Endothelial cell of umbilical vein (primary cell): ENCODE measurements around the gene MFAP2. TPM values are rescaled to one million over a fixed set of nuclear protein-coding genes. Genes with fewer than 3 reads are reported as not detected.

ENCODE experiments used
- BruUV-seq: library from RNA; stranded (reverse); fragments of 400-500 nt; replicated peaks from 2 replicates; lab custom pipeline; 2021; lab: Mats Ljungman, UMichigan
- CTCF ChIA-PET: fragments of 300-600, 350-600 bp; sonication (Branson Sonifier 250); formaldehyde crosslinking; loops from one replicate; lab custom pipeline; 2021; ENCODE audit warnings: antibody characterized with exemption, inconsistent platforms; lab: Charles Lee
- POLR2A ChIA-PET: fragments of 300-600, 350-600 bp; sonication (Branson Sonifier 250); formaldehyde crosslinking; loops from one replicate; lab custom pipeline; 2021; ENCODE audit warnings: antibody characterized with exemption, inconsistent platforms; lab: Charles Lee
- DNase-seq: peaks from one replicate; pipeline ENCODE4 v3.0.0-alpha.2; 2011; ENCODE audit warnings: low read depth, low spot score
- FAIRE-seq: peaks from 2 replicates; lab custom pipeline; 2011; peaks lifted over from hg19 to GRCh38; lab: Jason Lieb, UNC
- H2AFZ ChIP-seq: 2 replicates; pipeline ENCODE4 v1.6.0; 2012; ENCODE audit warnings: low read depth, low read length, control low read depth, inconsistent platforms
- H3K27ac ChIP-seq: 2 replicates; pipeline ENCODE4 v1.5.1; 2011; ENCODE audit warnings: low read depth, mild to moderate bottlenecking, control low read depth, low read length, moderate library complexity; ENCODE audit not compliant: insufficient read depth
- H3K27me3 ChIP-seq, 2 experiments: 2 replicates each; pipeline versions ENCODE4 v1.6.0 to v1.6.1; 2011; ENCODE audit warnings: low read length in 2 of 2, mixed read lengths in 1 of 2; ENCODE audit not compliant: control insufficient read depth in 2 of 2, insufficient read depth in 2 of 2
- H3K36me3 ChIP-seq, 2 experiments: 2 replicates in 1 of 2; 3 replicates in 1 of 2; pipeline ENCODE4 v1.5.1; 2011; ENCODE audit warnings: low read length in 2 of 2, mild to moderate bottlenecking in 1 of 2, moderate library complexity in 1 of 2; ENCODE audit not compliant: control insufficient read depth in 2 of 2, insufficient read depth in 2 of 2; ENCODE audit errors: extremely low read depth in 1 of 2
- H3K4me1 ChIP-seq: 3 replicates; pipeline ENCODE4 v1.5.1; 2011; ENCODE audit warnings: mild to moderate bottlenecking, low read length; ENCODE audit not compliant: control insufficient read depth, insufficient read depth; ENCODE audit errors: extremely low read depth
- H3K4me2 ChIP-seq: 2 replicates; pipeline ENCODE4 v1.6.1; 2011; ENCODE audit warnings: low read length, control low read depth, mixed read lengths; ENCODE audit not compliant: insufficient read depth
- H3K4me3 ChIP-seq, 3 experiments: fragments of 200-600 bp in 1 of 3; sonication (generic), shearing (Covaris generic) in 1 of 3; replicated peaks in 1 of 3; 2 replicates each; pipeline ENCODE4 v1.5.1; 2011 to 2016; ENCODE audit warnings: control low read depth in 3 of 3, low read length in 3 of 3, mild to moderate bottlenecking in 2 of 3, inconsistent platforms in 1 of 3, low read depth in 1 of 3, moderate library complexity in 1 of 3; ENCODE audit not compliant: insufficient read depth in 1 of 3
- H3K79me2 ChIP-seq: 2 replicates; pipeline ENCODE4 v1.6.0; 2012; ENCODE audit warnings: low read length, inconsistent platforms; ENCODE audit not compliant: control insufficient read depth, insufficient read depth
- H3K9ac ChIP-seq: replicated peaks from 2 replicates; pipeline ENCODE3; 2011; ENCODE audit warnings: low read length, control low read depth; ENCODE audit not compliant: insufficient read depth; ENCODE audit errors: extremely low read depth
- H3K9me1 ChIP-seq: replicated peaks from 3 replicates; pipeline ENCODE4 v1.6.0; 2011; ENCODE audit warnings: mild to moderate bottlenecking, low read length; ENCODE audit not compliant: control insufficient read depth, insufficient read depth; ENCODE audit errors: extremely low read depth
- H3K9me3 ChIP-seq: replicated peaks from 2 replicates; pipeline ENCODE4 v1.5.1; 2012; ENCODE audit warnings: low read length, inconsistent platforms; ENCODE audit not compliant: control insufficient read depth, insufficient read depth
- H4K20me1 ChIP-seq: replicated peaks from 2 replicates; pipeline ENCODE3; 2011; ENCODE audit warnings: mild to moderate bottlenecking, low read length; ENCODE audit not compliant: control insufficient read depth, insufficient read depth; ENCODE audit errors: extremely low read depth
- EZH2 ChIP-seq: IDR thresholded peaks from 2 replicates; pipeline ENCODE4 v1.6.1; 2012; ENCODE audit warnings: borderline replicate concordance, low read depth, mild to moderate bottlenecking, moderate library complexity, low read length, inconsistent platforms; ENCODE audit not compliant: severe bottlenecking
- FOS ChIP-seq: IDR thresholded peaks from 2 replicates; pipeline ENCODE4 v1.6.1; 2011; ENCODE audit warnings: mild to moderate bottlenecking, low read length, moderate library complexity, borderline replicate concordance; ENCODE audit not compliant: insufficient read depth
- GATA2 ChIP-seq: IDR thresholded peaks from 2 replicates; pipeline ENCODE4 v1.7.0; 2011; ENCODE audit warnings: low read depth, mild to moderate bottlenecking, moderate library complexity, mixed read lengths, low read length; ENCODE audit not compliant: insufficient read length, insufficient read depth
- JUN ChIP-seq: IDR thresholded peaks from 2 replicates; pipeline ENCODE4 v1.6.1; 2011; ENCODE audit warnings: borderline replicate concordance, low read depth; ENCODE audit not compliant: insufficient read length, insufficient read depth
- MYC ChIP-seq: IDR thresholded peaks from one replicate; pipeline ENCODE4 v1.6.1; 2011; ENCODE audit warnings: mild to moderate bottlenecking, low read depth, low read length
- POLR2A ChIP-seq: IDR thresholded peaks from 2 replicates; pipeline ENCODE4 v1.6.1; 2012; ENCODE audit warnings: low read depth, mild to moderate bottlenecking, control low read depth, low read length
- POLR2AphosphoS5 ChIP-seq: IDR thresholded peaks from 2 replicates; pipeline ENCODE4 v1.6.1; 2012; ENCODE audit warnings: low read depth, mild to moderate bottlenecking, control low read depth, low read length, moderate library complexity; ENCODE audit not compliant: insufficient read depth
- dilution Hi-C: fragments of 300-500 bp; cut with MboI; formaldehyde crosslinking; loops from one replicate; pipeline ENCODE4 v1.15.0; 2019; ENCODE audit warnings: low sequenced_read_pairs; ENCODE audit not compliant: extremely low pct_ligation_motif_present
- intact Hi-C: fragments of 100-400 bp; cut with micrococcal nuclease; formaldehyde crosslinking; loops from one replicate; pipeline ENCODE4 v1.10.0; 2022
- polyA plus RNA-seq, 4 experiments: library from polyadenylated mRNA; depleted of rRNA in 3 of 4; stranded (reverse) in 3 of 4; unstranded in 1 of 4; fragments of >200 nt; gene quantifications; 2 replicates each; pipeline versions ENCODE4 v1.2.1 to v1.2.3, GENCODE V29; 2011 to 2012; ENCODE audit warnings: missing spikeins in 1 of 4
- total RNA-seq: library from RNA; stranded (reverse); gene quantifications from 2 replicates; pipeline ENCODE4 v1.2.3, GENCODE V29; 2021
- TF ChIP-seq, protein P1 (sequence below): IDR thresholded peaks from 2 replicates; pipeline ENCODE4 v1.6.1; 2011; ENCODE audit not compliant: insufficient read depth, insufficient read length
- TF ChIP-seq, protein P2 (sequence below), 2 donors: IDR thresholded peaks; 1 replicate in 1 of 2; 2 replicates in 1 of 2; pipeline ENCODE4 v1.5.1; 2011; ENCODE audit warnings: low read length in 2 of 2, mild to moderate bottlenecking in 2 of 2, moderate library complexity in 2 of 2, control low read depth in 1 of 2, inconsistent platforms in 1 of 2, low read depth in 1 of 2; ENCODE audit not compliant: insufficient read depth in 1 of 2; ENCODE audit errors: extremely low read depth in 1 of 2

MFAP2 gene
- total and polyA plus RNA-seq, 2 donors (not counting 3 experiments of a cell fraction or from before 2014, with no cell fraction given) = 37.9 to 138 TPM

DNA sequence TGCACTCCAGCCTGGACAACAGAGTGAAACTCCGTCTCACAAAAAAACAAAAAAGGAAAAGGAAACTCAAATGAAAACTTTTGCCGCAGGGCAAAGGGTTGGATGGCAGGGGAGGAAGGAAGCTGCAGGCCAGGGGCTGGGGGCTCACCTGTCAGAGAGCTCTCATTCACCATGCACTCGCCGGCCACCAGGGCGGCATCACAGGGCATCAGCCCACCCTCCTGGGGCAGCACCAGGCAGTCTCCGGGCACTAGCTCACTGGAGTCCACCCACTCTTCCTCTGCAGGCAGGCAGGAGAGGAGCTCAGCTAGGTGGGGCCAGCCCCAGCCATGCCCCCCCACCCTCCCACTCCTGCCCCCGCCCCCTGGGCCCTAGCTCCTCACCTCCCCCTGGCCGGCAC is 19.4 kb upstream of the MFAP2 start:
- CTCF ChIA-PET = interaction anchor here (1.0 to 3.2 kb wide), 4 partner anchors 10 to 39 kb away, joined by 4 to 20 read pairs (median 6); no protein-coding TSS in a partner anchor
- dilution Hi-C loops = no loop called here

More for the DNA sequence above, 19.4 kb upstream of the MFAP2 start:
- Histone ChIP-seq H3K9me3 (no peaks in the 10 kb centered on the region), H4K20me1 (no peaks in the 10 kb centered on the region), H2AFZ (no peak overlapping the region), H3K4me3 (no peak overlapping the region), H3K27me3 (no peaks in the 10 kb centered on the region), H3K4me2 (no peak overlapping the region), H3K27ac (no peak overlapping the region), H3K4me1 (no peaks in the 10 kb centered on the region), H3K9ac (no peak overlapping the region), H3K36me3 (peaks cover 0 to 26% of the 10 kb centered on the region in 2 experiments), H3K79me2 (no peaks in the 10 kb centered on the region), H3K9me1 (no peaks in the 10 kb centered on the region)
- DNase-seq (no peak), FAIRE-seq (no peak)
- POLR2A ChIA-PET = no interaction called here
- TF ChIP-seq JUN (no peak), POLR2A (no peak), GATA2 (no peak), EZH2 (no peak), FOS (no peak), POLR2AphosphoS5 (no peak), MYC (no peak)
- TF ChIP-seq, protein P1, sequence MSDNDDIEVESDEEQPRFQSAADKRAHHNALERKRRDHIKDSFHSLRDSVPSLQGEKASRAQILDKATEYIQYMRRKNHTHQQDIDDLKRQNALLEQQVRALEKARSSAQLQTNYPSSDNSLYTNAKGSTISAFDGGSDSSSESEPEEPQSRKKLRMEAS = no peak
- TF ChIP-seq, protein P2, sequence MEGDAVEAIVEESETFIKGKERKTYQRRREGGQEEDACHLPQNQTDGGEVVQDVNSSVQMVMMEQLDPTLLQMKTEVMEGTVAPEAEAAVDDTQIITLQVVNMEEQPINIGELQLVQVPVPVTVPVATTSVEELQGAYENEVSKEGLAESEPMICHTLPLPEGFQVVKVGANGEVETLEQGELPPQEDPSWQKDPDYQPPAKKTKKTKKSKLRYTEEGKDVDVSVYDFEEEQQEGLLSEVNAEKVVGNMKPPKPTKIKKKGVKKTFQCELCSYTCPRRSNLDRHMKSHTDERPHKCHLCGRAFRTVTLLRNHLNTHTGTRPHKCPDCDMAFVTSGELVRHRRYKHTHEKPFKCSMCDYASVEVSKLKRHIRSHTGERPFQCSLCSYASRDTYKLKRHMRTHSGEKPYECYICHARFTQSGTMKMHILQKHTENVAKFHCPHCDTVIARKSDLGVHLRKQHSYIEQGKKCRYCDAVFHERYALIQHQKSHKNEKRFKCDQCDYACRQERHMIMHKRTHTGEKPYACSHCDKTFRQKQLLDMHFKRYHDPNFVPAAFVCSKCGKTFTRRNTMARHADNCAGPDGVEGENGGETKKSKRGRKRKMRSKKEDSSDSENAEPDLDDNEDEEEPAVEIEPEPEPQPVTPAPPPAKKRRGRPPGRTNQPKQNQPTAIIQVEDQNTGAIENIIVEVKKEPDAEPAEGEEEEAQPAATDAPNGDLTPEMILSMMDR (IDR thresholded peaks at IDR 0.05; ENCODE audit: extremely low read depth in 1 of 2, insufficient read depth in 1 of 2, low read depth in 1 of 2, low read length in 2 of 2) = no peak
- BruUV-seq = no TSS peak
- intact Hi-C loops = no loop called here
